Panc1 (cell line): Measurements from ENCODE around the gene CWC27. TPM values are rescaled to one million over a fixed set of nuclear protein-coding genes. Genes with fewer than 3 reads are reported as not detected.

ENCODE experiments used
- ATAC-seq: fragments of 200-7000 bp; cut with Tn5 transposase; 2 replicates; pipeline ENCODE4 v1.9.1; 2020; ENCODE audit warnings: mild to moderate bottlenecking, moderate library complexity
- BruUV-seq: library from RNA; stranded (reverse); fragments of 400-500 nt; replicated peaks from 2 replicates; lab custom pipeline; 2021; lab: Mats Ljungman, UMichigan
- CTCF ChIA-PET: fragments of 300-600 bp; sonication (Branson Sonifier 250); formaldehyde crosslinking; loops from one replicate; lab custom pipeline; 2022; ENCODE audit warnings: antibody characterized with exemption; lab: Charles Lee
- POLR2A ChIA-PET: fragments of 300-600 bp; sonication (Branson Sonifier 250); formaldehyde crosslinking; loops from one replicate; lab custom pipeline; 2022; ENCODE audit warnings: antibody characterized with exemption; lab: Charles Lee
- DNase-seq: peaks from one replicate; pipeline ENCODE4 v3.0.0-alpha.2; 2010; ENCODE audit warnings: low read depth, low spot score
- H3K27ac ChIP-seq: 2 replicates; pipeline ENCODE4 v1.5.1; 2011; ENCODE audit warnings: mild to moderate bottlenecking, low read length, inconsistent platforms
- H3K27me3 ChIP-seq: fragments of 200-500 bp; sonication (Bioruptor generic); 2 replicates; pipeline ENCODE4 v1.6.0; 2014; ENCODE audit warnings: low read length, inconsistent platforms; ENCODE audit not compliant: control insufficient read depth, insufficient read depth
- H3K36me3 ChIP-seq: fragments of 200-500 bp; sonication (Bioruptor generic); 2 replicates; pipeline ENCODE4 v1.5.1; 2014; ENCODE audit warnings: inconsistent platforms, mild to moderate bottlenecking, low read length, moderate library complexity; ENCODE audit not compliant: control insufficient read depth, insufficient read depth
- H3K4me1 ChIP-seq: 2 replicates; pipeline ENCODE4 v1.5.1; 2011; ENCODE audit warnings: inconsistent platforms, mild to moderate bottlenecking, low read length, moderate library complexity; ENCODE audit not compliant: control insufficient read depth, insufficient read depth
- H3K4me3 ChIP-seq, 2 experiments: 2 replicates each; pipeline ENCODE4 v1.5.1; 2011 to 2012; ENCODE audit warnings: low read depth in 2 of 2, low read length in 2 of 2, mild to moderate bottlenecking in 2 of 2, inconsistent platforms in 1 of 2, moderate library complexity in 1 of 2
- H3K9me3 ChIP-seq: fragments of 200-500 bp; sonication (Bioruptor generic); 2 replicates; pipeline ENCODE4 v1.5.1; 2014; ENCODE audit warnings: low read depth, mild to moderate bottlenecking, inconsistent platforms, low read length, moderate library complexity; ENCODE audit not compliant: control insufficient read depth, insufficient read depth
- POLR2AphosphoS5 ChIP-seq: IDR thresholded peaks from 2 replicates; pipeline ENCODE4 v1.6.1; 2012; ENCODE audit warnings: mild to moderate bottlenecking, low read depth, low read length, moderate library complexity
- SIN3A ChIP-seq: IDR thresholded peaks from 2 replicates; pipeline ENCODE4 v1.6.1; 2012; ENCODE audit warnings: low read depth, mild to moderate bottlenecking, low read length, moderate library complexity, borderline replicate concordance; ENCODE audit not compliant: insufficient read depth
- TCF7L2 ChIP-seq: IDR thresholded peaks from 2 replicates; pipeline ENCODE4 v1.6.1; 2011; ENCODE audit warnings: mild to moderate bottlenecking, low read depth, low read length, inconsistent platforms
- in situ Hi-C: cut with HindIII; loops from 2 replicates; pipeline ENCODE4 v1.10.0; 2016; ENCODE audit warnings: low sequenced_read_pairs, low pct_unique_long_range_greater_than_20kb
- intact Hi-C: fragments of 100-400 bp; cut with micrococcal nuclease; formaldehyde crosslinking; loops from one replicate; pipeline ENCODE4 v1.10.0; 2022; ENCODE audit not compliant: unreplicated experiment
- total RNA-seq: library from RNA; stranded (reverse); gene quantifications from one replicate; pipeline ENCODE4 v1.2.1, GENCODE V29; 2021; ENCODE audit not compliant: unreplicated experiment
- TF ChIP-seq, protein P1 (sequence below): fragments of 450-650 bp; IDR thresholded peaks from 2 replicates; pipeline ENCODE4 v1.5.1; 2017; ENCODE audit warnings: mild to moderate bottlenecking
- TF ChIP-seq, protein P2 (sequence below), 2 experiments: IDR thresholded peaks; 2 replicates each; pipeline ENCODE4 v1.6.1; 2011 to 2012; ENCODE audit warnings: low read depth in 2 of 2, control low read depth in 1 of 2, low read length in 1 of 2, mild to moderate bottlenecking in 1 of 2, moderate library complexity in 1 of 2; ENCODE audit not compliant: insufficient read depth in 1 of 2

CWC27 gene
- total RNA-seq, 1 experiment from 2014 or later = 19.7 TPM

DNA sequence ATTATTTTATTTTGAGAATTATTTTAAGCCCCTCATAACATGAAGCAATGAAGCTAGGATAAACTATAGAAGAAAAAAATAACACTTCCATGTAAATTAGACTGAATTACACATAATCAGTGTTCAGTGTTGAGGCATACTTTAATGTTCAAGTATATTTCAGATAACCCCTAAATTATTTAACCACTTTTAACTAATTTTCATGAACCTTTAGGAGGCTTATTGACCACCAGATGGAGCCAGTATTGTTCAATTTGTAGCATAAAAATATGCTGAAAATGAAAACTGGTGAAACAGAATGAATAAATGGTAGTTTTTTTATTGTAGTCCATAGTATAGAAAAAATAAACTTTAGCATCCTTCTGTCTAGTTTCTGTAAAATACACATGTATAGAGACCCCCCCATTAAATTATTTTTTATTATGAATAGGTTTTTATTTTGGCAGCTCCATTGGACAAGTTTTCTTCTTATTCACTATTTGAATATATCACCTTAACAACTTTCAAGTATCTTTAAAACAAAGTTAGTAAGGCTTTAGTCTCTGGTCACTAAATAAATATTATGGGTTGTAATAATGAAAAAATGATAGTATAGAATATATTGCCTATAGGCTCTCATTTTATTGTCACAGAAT is 190.1 kb downstream of the CWC27 start:
- ChIA-PET POLR2A (no interaction called here), CTCF (no interaction called here)
- intact Hi-C loops (loop anchor here (5.0 kb wide), 1 partner anchor 523 kb away; the partner anchor contains the start of gene ADAMTS6), in situ Hi-C loops (no loop called here)
- DNase-seq (no peak), ATAC-seq (no peak)
- Histone ChIP-seq H3K36me3 (no peaks in the 10 kb centered on the region), H3K27me3 (no peaks in the 10 kb centered on the region), H3K27ac (no peak overlapping the region), H3K9me3 (peaks cover 11% of the 10 kb centered on the region; the same call in 1 of the 2 replicates), H3K4me1 (no peaks in the 10 kb centered on the region), H3K4me3 (no peak overlapping the region)
- no TSS peak for BruUV-seq
- no peak for TF ChIP-seq SIN3A
- TF ChIP-seq, protein P1, sequence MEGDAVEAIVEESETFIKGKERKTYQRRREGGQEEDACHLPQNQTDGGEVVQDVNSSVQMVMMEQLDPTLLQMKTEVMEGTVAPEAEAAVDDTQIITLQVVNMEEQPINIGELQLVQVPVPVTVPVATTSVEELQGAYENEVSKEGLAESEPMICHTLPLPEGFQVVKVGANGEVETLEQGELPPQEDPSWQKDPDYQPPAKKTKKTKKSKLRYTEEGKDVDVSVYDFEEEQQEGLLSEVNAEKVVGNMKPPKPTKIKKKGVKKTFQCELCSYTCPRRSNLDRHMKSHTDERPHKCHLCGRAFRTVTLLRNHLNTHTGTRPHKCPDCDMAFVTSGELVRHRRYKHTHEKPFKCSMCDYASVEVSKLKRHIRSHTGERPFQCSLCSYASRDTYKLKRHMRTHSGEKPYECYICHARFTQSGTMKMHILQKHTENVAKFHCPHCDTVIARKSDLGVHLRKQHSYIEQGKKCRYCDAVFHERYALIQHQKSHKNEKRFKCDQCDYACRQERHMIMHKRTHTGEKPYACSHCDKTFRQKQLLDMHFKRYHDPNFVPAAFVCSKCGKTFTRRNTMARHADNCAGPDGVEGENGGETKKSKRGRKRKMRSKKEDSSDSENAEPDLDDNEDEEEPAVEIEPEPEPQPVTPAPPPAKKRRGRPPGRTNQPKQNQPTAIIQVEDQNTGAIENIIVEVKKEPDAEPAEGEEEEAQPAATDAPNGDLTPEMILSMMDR = peak; percentile 47; the same call in 1 of the 2 replicates

DNA sequence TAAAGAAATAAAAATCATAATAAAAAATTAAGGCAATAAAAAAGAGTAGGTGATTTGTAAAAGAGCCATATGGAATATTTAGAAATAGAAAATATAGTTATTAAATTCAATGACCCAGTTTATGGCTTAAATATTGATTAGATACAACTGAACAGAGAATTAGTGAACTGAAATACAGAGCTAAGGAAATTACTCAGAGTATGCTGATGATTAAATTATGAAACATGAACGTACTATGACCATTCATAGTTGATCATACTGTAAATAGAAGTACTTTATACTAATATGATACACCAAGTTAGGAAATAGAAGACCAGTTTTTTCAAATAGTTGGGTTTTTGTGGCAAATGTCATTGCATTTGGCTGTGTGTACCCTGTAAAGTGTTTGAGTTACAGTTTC is 194.5 kb downstream of the CWC27 start:
- no TSS peak for BruUV-seq
- TF ChIP-seq, protein P1 = no peak
- TF ChIP-seq SIN3A (no peak), TCF7L2 (no peak), POLR2AphosphoS5 (no peak)
- TF ChIP-seq, protein P2, sequence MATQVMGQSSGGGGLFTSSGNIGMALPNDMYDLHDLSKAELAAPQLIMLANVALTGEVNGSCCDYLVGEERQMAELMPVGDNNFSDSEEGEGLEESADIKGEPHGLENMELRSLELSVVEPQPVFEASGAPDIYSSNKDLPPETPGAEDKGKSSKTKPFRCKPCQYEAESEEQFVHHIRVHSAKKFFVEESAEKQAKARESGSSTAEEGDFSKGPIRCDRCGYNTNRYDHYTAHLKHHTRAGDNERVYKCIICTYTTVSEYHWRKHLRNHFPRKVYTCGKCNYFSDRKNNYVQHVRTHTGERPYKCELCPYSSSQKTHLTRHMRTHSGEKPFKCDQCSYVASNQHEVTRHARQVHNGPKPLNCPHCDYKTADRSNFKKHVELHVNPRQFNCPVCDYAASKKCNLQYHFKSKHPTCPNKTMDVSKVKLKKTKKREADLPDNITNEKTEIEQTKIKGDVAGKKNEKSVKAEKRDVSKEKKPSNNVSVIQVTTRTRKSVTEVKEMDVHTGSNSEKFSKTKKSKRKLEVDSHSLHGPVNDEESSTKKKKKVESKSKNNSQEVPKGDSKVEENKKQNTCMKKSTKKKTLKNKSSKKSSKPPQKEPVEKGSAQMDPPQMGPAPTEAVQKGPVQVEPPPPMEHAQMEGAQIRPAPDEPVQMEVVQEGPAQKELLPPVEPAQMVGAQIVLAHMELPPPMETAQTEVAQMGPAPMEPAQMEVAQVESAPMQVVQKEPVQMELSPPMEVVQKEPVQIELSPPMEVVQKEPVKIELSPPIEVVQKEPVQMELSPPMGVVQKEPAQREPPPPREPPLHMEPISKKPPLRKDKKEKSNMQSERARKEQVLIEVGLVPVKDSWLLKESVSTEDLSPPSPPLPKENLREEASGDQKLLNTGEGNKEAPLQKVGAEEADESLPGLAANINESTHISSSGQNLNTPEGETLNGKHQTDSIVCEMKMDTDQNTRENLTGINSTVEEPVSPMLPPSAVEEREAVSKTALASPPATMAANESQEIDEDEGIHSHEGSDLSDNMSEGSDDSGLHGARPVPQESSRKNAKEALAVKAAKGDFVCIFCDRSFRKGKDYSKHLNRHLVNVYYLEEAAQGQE (IDR thresholded peaks at IDR 0.05; ENCODE audit: insufficient read depth in 1 of 2, low read depth in 2 of 2, low read length in 1 of 2) = no peak
- H3K27ac ChIP-seq = no peak overlapping the region
- ATAC-seq (no peak), DNase-seq (no peak)
- H3K4me3 ChIP-seq = no peak overlapping the region
- in situ Hi-C loops (no loop called here), intact Hi-C loops (loop anchor here (10.0 kb wide), 1 partner anchor 242 kb away; no protein-coding TSS in a partner anchor)
- no peaks in the 10 kb centered on the region for H3K27me3 ChIP-seq
- CTCF ChIA-PET = no interaction called here
- peaks cover 19% of the 10 kb centered on the region; the same call in 1 of the 2 replicates for H3K9me3 ChIP-seq
- POLR2A ChIA-PET = no interaction called here
- H3K4me1 ChIP-seq = no peaks in the 10 kb centered on the region
- H3K36me3 ChIP-seq = no peaks in the 10 kb centered on the region
